Endothelial cell of umbilical vein (primary cell): Measurements from ENCODE around the gene MUC20.

Source experiments
- CTCF ChIP-seq, 2 donors: IDR thresholded peaks; 1 replicate in 1 of 2; 2 replicates in 1 of 2; pipeline ENCODE4 v1.5.1; 2011; ENCODE audit warnings: low read length in 2 of 2, mild to moderate bottlenecking in 2 of 2, moderate library complexity in 2 of 2, control low read depth in 1 of 2, inconsistent platforms in 1 of 2, low read depth in 1 of 2; ENCODE audit not compliant: insufficient read depth in 1 of 2; ENCODE audit errors: extremely low read depth in 1 of 2
- EZH2 ChIP-seq: IDR thresholded peaks from 2 replicates; pipeline ENCODE4 v1.6.1; 2012; ENCODE audit warnings: borderline replicate concordance, low read depth, mild to moderate bottlenecking, moderate library complexity, low read length, inconsistent platforms; ENCODE audit not compliant: severe bottlenecking
- FOS ChIP-seq: IDR thresholded peaks from 2 replicates; pipeline ENCODE4 v1.6.1; 2011; ENCODE audit warnings: mild to moderate bottlenecking, low read length, moderate library complexity, borderline replicate concordance; ENCODE audit not compliant: insufficient read depth
- MAX ChIP-seq: IDR thresholded peaks from 2 replicates; pipeline ENCODE4 v1.6.1; 2011; ENCODE audit not compliant: insufficient read depth, insufficient read length
- POLR2A ChIP-seq: IDR thresholded peaks from 2 replicates; pipeline ENCODE4 v1.6.1; 2012; ENCODE audit warnings: low read depth, mild to moderate bottlenecking, control low read depth, low read length
- POLR2AphosphoS5 ChIP-seq: IDR thresholded peaks from 2 replicates; pipeline ENCODE4 v1.6.1; 2012; ENCODE audit warnings: low read depth, mild to moderate bottlenecking, control low read depth, low read length, moderate library complexity; ENCODE audit not compliant: insufficient read depth

- TF ChIP-seq CTCF (IDR thresholded peaks at IDR 0.05; ENCODE audit: extremely low read depth in 1 of 2, insufficient read depth in 1 of 2, low read depth in 1 of 2, low read length in 2 of 2) (no peak), MAX (no peak), POLR2A (no peak), EZH2 (no peak), POLR2AphosphoS5 (no peak), FOS (no peak)
Observed at GRCh38 chr3:195755391-195755790, 34.6 kb downstream of the MUC20 start.
